IMR-90 (cell line): ENCODE results near the gene ACTN1. TPM values are rescaled to one million over a fixed set of nuclear protein-coding genes. Genes with fewer than 3 reads are reported as not detected.

ENCODE experiments used
- ATAC-seq: fragments of 200-7000 bp; cut with Tn5 transposase; 2 replicates; pipeline ENCODE4 v1.9.1; 2020; ENCODE audit warnings: low read depth, mild to moderate bottlenecking, moderate library complexity
- BruUV-seq: library from RNA; stranded (reverse); fragments of 400-500 nt; replicated peaks from 2 replicates; lab custom pipeline; 2021; lab: Mats Ljungman, UMichigan
- CTCF ChIA-PET: fragments of 300-600 bp; formaldehyde crosslinking; extraction: SDS; loops from one replicate; lab custom pipeline; 2021; ENCODE audit warnings: antibody characterized with exemption; lab: Yijun Ruan, JAX
- POLR2A ChIA-PET: fragments of 300-600 bp; sonication (Branson Sonifier 250); formaldehyde crosslinking; loops from one replicate; lab custom pipeline; 2022; ENCODE audit warnings: antibody characterized with exemption; ENCODE audit not compliant: unreplicated experiment; lab: Charles Lee
- DNase-seq: peaks from one replicate; pipeline ENCODE4 v3.0.0; 2013
- H2AFZ ChIP-seq: replicated peaks from 2 replicates; pipeline ENCODE3; 2013; ENCODE audit warnings: low read length, mild to moderate bottlenecking; ENCODE audit not compliant: poor library complexity
- H2AK5ac ChIP-seq: 2 replicates; pipeline ENCODE4 v1.6.1; 2013; ENCODE audit warnings: low read depth, low read length, inconsistent platforms
- H2AK9ac ChIP-seq: replicated peaks from 2 replicates; pipeline ENCODE3; 2013; ENCODE audit warnings: mild to moderate bottlenecking, low read depth, low read length, moderate library complexity; ENCODE audit not compliant: poor library complexity
- H2BK120ac ChIP-seq: 2 replicates; pipeline ENCODE4 v1.6.1; 2013; ENCODE audit warnings: low read depth, low read length, inconsistent platforms
- H2BK15ac ChIP-seq: 3 replicates; pipeline ENCODE4 v1.6.1; 2013; ENCODE audit warnings: low read depth, low read length, inconsistent platforms
- H2BK20ac ChIP-seq: 2 replicates; pipeline ENCODE4 v1.6.1; 2013; ENCODE audit warnings: low read depth, mild to moderate bottlenecking, inconsistent platforms, low read length, moderate library complexity
- H2BK5ac ChIP-seq: 2 replicates; pipeline ENCODE4 v1.6.1; 2013; ENCODE audit warnings: mild to moderate bottlenecking, low read depth, low read length, inconsistent platforms; ENCODE audit not compliant: poor library complexity, severe bottlenecking
- H3K14ac ChIP-seq: replicated peaks from 2 replicates; pipeline ENCODE4 v1.6.1; 2013; ENCODE audit warnings: low read depth, low read length, inconsistent platforms
- H3K18ac ChIP-seq: 2 replicates; pipeline ENCODE4 v1.6.1; 2013; ENCODE audit warnings: low read depth, low read length, control low read depth
- H3K23ac ChIP-seq: 2 replicates; pipeline ENCODE4 v1.6.1; 2013; ENCODE audit warnings: low read depth, low read length, inconsistent platforms
- H3K27ac ChIP-seq: 2 replicates; pipeline ENCODE4 v1.5.1; 2013; ENCODE audit warnings: mild to moderate bottlenecking, control low read depth, low read length; ENCODE audit not compliant: insufficient read depth
- H3K27me3 ChIP-seq: 2 replicates; pipeline ENCODE4 v1.6.1; 2013; ENCODE audit warnings: low read length; ENCODE audit not compliant: control insufficient read depth, insufficient read depth
- H3K36me3 ChIP-seq: 2 replicates; pipeline ENCODE4 v1.6.1; 2013; ENCODE audit warnings: low read length, mixed read lengths; ENCODE audit not compliant: control insufficient read depth, insufficient read depth
- H3K4ac ChIP-seq: 2 replicates; pipeline ENCODE4 v1.6.1; 2013; ENCODE audit warnings: low read depth, low read length, inconsistent platforms
- H3K4me1 ChIP-seq: 2 replicates; pipeline ENCODE4 v1.6.1; 2013; ENCODE audit warnings: low read length, mixed read lengths; ENCODE audit not compliant: control insufficient read depth, insufficient read depth
- H3K4me2 ChIP-seq: 2 replicates; pipeline ENCODE4 v1.6.1; 2013; ENCODE audit warnings: low read depth, mild to moderate bottlenecking, control low read depth, low read length, moderate library complexity
- H3K4me3 ChIP-seq: 2 replicates; pipeline ENCODE4 v1.5.1; 2013; ENCODE audit warnings: low read depth, mild to moderate bottlenecking, control low read depth, low read length, moderate library complexity; ENCODE audit not compliant: insufficient read depth
- H3K56ac ChIP-seq: 2 replicates; pipeline ENCODE4 v1.6.1; 2013; ENCODE audit warnings: low read length, inconsistent platforms; ENCODE audit not compliant: insufficient read depth; ENCODE audit errors: extremely low read depth
- H3K79me1 ChIP-seq, 2 experiments: 2 replicates each; pipeline ENCODE4 v1.6.1; 2013; ENCODE audit warnings: low read length in 2 of 2, inconsistent platforms in 1 of 2, low read depth in 1 of 2
- H3K9ac ChIP-seq: 2 replicates; pipeline ENCODE4 v1.6.1; 2013; ENCODE audit warnings: low read depth, low read length, control low read depth
- H3K9me1 ChIP-seq: 2 replicates; pipeline ENCODE4 v1.6.1; 2013; ENCODE audit warnings: low read length, inconsistent platforms; ENCODE audit not compliant: insufficient read depth
- H3K9me3 ChIP-seq: 2 replicates; pipeline ENCODE4 v1.6.1; 2013; ENCODE audit warnings: low read length; ENCODE audit not compliant: control insufficient read depth, insufficient read depth
- H4K20me1 ChIP-seq: 2 replicates; pipeline ENCODE4 v1.6.1; 2013; ENCODE audit warnings: low read length, inconsistent platforms; ENCODE audit not compliant: insufficient read depth
- H4K5ac ChIP-seq: 2 replicates; pipeline ENCODE4 v1.6.1; 2013; ENCODE audit warnings: mild to moderate bottlenecking, low read depth, low read length, control low read depth
- H4K8ac ChIP-seq, 2 experiments: 2 replicates each; pipeline ENCODE4 v1.6.1; 2013; ENCODE audit warnings: low read depth in 2 of 2, low read length in 2 of 2, control low read depth in 1 of 2, inconsistent platforms in 1 of 2
- H4K91ac ChIP-seq: 2 replicates; pipeline ENCODE4 v1.6.1; 2013; ENCODE audit warnings: low read depth, low read length, inconsistent platforms; ENCODE audit not compliant: insufficient read depth
- BHLHE40 ChIP-seq: fragments of 150-350 bp; IDR thresholded peaks from 2 replicates; pipeline ENCODE4 v1.6.1; 2016; ENCODE audit warnings: mild to moderate bottlenecking, low read depth, low read length
- CEBPB ChIP-seq: IDR thresholded peaks from 2 replicates; pipeline ENCODE4 v1.6.1; 2012; ENCODE audit warnings: low read depth, low read length, improper control_type of control experiment
- CHD1 ChIP-seq: IDR thresholded peaks from 2 replicates; pipeline ENCODE4 v1.6.1; 2012; ENCODE audit warnings: low read depth, low read length, improper control_type of control experiment
- CTCF ChIP-seq: conservative IDR thresholded peaks from 2 replicates; pipeline ENCODE4 v1.5.1; 2012; ENCODE audit warnings: mild to moderate bottlenecking, low read depth, low read length, improper control_type of control experiment
- ELK1 ChIP-seq: fragments of 150-350 bp; IDR thresholded peaks from 2 replicates; pipeline ENCODE4 v1.6.1; 2016; ENCODE audit warnings: low read depth, mild to moderate bottlenecking, low read length, moderate library complexity, borderline replicate concordance
- FOS ChIP-seq: fragments of 150-350 bp; IDR thresholded peaks from 2 replicates; pipeline ENCODE4 v1.6.1; 2016; ENCODE audit warnings: low read depth, low read length
- MAFK ChIP-seq: IDR thresholded peaks from 2 replicates; pipeline ENCODE4 v1.6.1; 2012; ENCODE audit warnings: low read depth, low read length, improper control_type of control experiment
- MAZ ChIP-seq: IDR thresholded peaks from 2 replicates; pipeline ENCODE4 v1.6.1; 2012; ENCODE audit warnings: low read depth, mild to moderate bottlenecking, low read length, improper control_type of control experiment, moderate library complexity, borderline replicate concordance
- MXI1 ChIP-seq: IDR thresholded peaks from 2 replicates; pipeline ENCODE4 v1.6.1; 2012; ENCODE audit warnings: low read depth, mild to moderate bottlenecking, low read length, moderate library complexity, borderline replicate concordance
- NFE2L2 ChIP-seq: fragments of 150-350 bp; IDR thresholded peaks from 2 replicates; pipeline ENCODE4 v1.6.1; 2016; ENCODE audit warnings: low read depth, mild to moderate bottlenecking, low read length
- POLR2A ChIP-seq: IDR thresholded peaks from 2 replicates; pipeline ENCODE4 v1.6.1; 2012; ENCODE audit warnings: mild to moderate bottlenecking, low read depth, low read length
- RAD21 ChIP-seq: IDR thresholded peaks from 2 replicates; pipeline ENCODE4 v1.6.1; 2012; ENCODE audit warnings: low read length, improper control_type of control experiment
- RCOR1 ChIP-seq: IDR thresholded peaks from 2 replicates; pipeline ENCODE4 v1.6.1; 2012; ENCODE audit warnings: mild to moderate bottlenecking, low read length, improper control_type of control experiment; ENCODE audit not compliant: insufficient replicate concordance
- RFX5 ChIP-seq: IDR thresholded peaks from 2 replicates; pipeline ENCODE4 v1.8.0; 2012; ENCODE audit warnings: low read depth, mild to moderate bottlenecking, low read length, moderate library complexity
- SMC3 ChIP-seq: fragments of 150-350 bp; IDR thresholded peaks from 2 replicates; pipeline ENCODE4 v1.6.1; 2016; ENCODE audit warnings: low read depth, mild to moderate bottlenecking, antibody characterized with exemption, low read length, moderate library complexity
- USF2 ChIP-seq: fragments of 150-350 bp; IDR thresholded peaks from 2 replicates; pipeline ENCODE4 v1.6.1; 2017; ENCODE audit warnings: mild to moderate bottlenecking, antibody characterized with exemption, low read length, low read depth
- WGBS, 2 experiments: methylation state at CpG; one replicate each; pipeline versions ENCODE4 v1.1.5 to v1.1.7; 2013; ENCODE audit warnings: missing lambda C conversion rate in 2 of 2; ENCODE audit not compliant: insufficient read length in 1 of 2; ENCODE audit errors: extremely low coverage in 2 of 2; 5-methylcytosine and 5-hydroxymethylcytosine counted together
- dilution Hi-C: fragments of 300-500 bp; cut with HindIII; formaldehyde crosslinking; loops from one replicate; pipeline ENCODE4 v1.14.3; 2018; ENCODE audit warnings: low sequenced_read_pairs; ENCODE audit not compliant: unreplicated experiment
- in situ Hi-C: fragments of 300-500 bp; cut with MboI; formaldehyde crosslinking; loops from 3 replicates; pipeline ENCODE4 v1.14.3; 2019; ENCODE audit warnings: low sequenced_read_pairs, inconsistent platforms, mixed read lengths
- intact Hi-C: fragments of 100-400 bp; cut with micrococcal nuclease; formaldehyde crosslinking; loops from 2 replicates; pipeline ENCODE4 v1.10.0; 2022
- polyA plus RNA-seq, 3 experiments: library from polyadenylated mRNA; depleted of rRNA; stranded (reverse); fragments of >200 nt; gene quantifications; 2 replicates each; pipeline ENCODE4 v1.2.3, GENCODE V29; 2012; ENCODE audit warnings: low replicate concordance in 1 of 3
- total RNA-seq: library from RNA; depleted of rRNA; stranded (reverse); fragments of >200 nt; gene quantifications from 2 replicates; pipeline ENCODE4 v1.2.3, GENCODE V29; 2012

Gene ACTN1
- total and polyA plus RNA-seq, 2 of the 4 experiments (the other 2 are of a cell fraction): 684 to 766 TPM

- ChIA-PET POLR2A (interaction anchor here (0.6 kb wide), 1 partner anchor 440 kb away, joined by 3 read pairs; the partner anchor contains the start of gene ERH), CTCF (no interaction called here)
- Histone ChIP-seq H2BK20ac (no peak overlapping the region), H2AK9ac (no peak overlapping the region), H2BK5ac (peak overlapping the region; percentile 18), H3K56ac (no peak overlapping the region), H3K9ac (no peak overlapping the region), H3K4me3 (no peak overlapping the region), H4K91ac (no peak overlapping the region), H3K27ac (peak overlapping the region; percentile 76; the same call in 1 of the 2 replicates), H3K4ac (peak overlapping the region; percentile 13; the same call in 1 of the 2 replicates), H4K20me1 (peaks cover 99% of the 10 kb centered on the region), H2AK5ac (no peak overlapping the region), H4K5ac (no peak overlapping the region), H3K27me3 (no peaks in the 10 kb centered on the region), H3K9me1 (peaks cover 48% of the 10 kb centered on the region), H4K8ac (no peak overlapping the region), H3K14ac (no peak overlapping the region; the same call in 1 of the 2 replicates), H3K23ac (peak overlapping the region; percentile 4; the same call in 1 of the 2 replicates), H2BK120ac (no peak overlapping the region), H3K4me1 (peaks cover 61% of the 10 kb centered on the region), H2BK15ac (no peak overlapping the region), H3K36me3 (peaks cover 34% of the 10 kb centered on the region), H3K18ac (no peak overlapping the region), H2AFZ (no peak overlapping the region), H3K79me1 (peaks cover 0 to 72% of the 10 kb centered on the region in 2 experiments; a peak in 2 of 4 replicates), H3K4me2 (no peak overlapping the region), H3K9me3 (no peaks in the 10 kb centered on the region)
- WGBS, 2 experiments: 94% methylated on average over 3 of the region's 12 CpGs; no CpG with 5 or more reads in 1 of the 2 experiments
- dilution Hi-C loops: no loop called here
- no peak for TF ChIP-seq CEBPB
- no peak for TF ChIP-seq ELK1
- no peak for TF ChIP-seq POLR2A
- TF ChIP-seq MXI1: no peak
- no peak for TF ChIP-seq FOS
- no peak for TF ChIP-seq MAZ
- no peak for TF ChIP-seq NFE2L2
- no peak for TF ChIP-seq USF2
- no peak for TF ChIP-seq SMC3
- TF ChIP-seq CTCF: no peak
- TF ChIP-seq BHLHE40: no peak
- TF ChIP-seq RFX5: no peak
- TF ChIP-seq RAD21: no peak
- TF ChIP-seq RCOR1: no peak
- TF ChIP-seq MAFK: no peak
- no peak for TF ChIP-seq CHD1
- in situ Hi-C loops: no loop called here
- DNase-seq (no peak), ATAC-seq (no peak)
- intact Hi-C loops: no loop called here
- no TSS peak for BruUV-seq
These were observed 21.3 kb downstream of the ACTN1 start for GRCh38 chr14:68957775-68958174.
